T-helper 2 cell (primary cell): ENCODE measurements around the gene DCDC1.
"Not testable (repeated sequence)": the region's sequence is repeated elsewhere in the genome, so short reads cannot be mapped to it uniquely, and the experiment has no call there.

ENCODE experiments used
- DNase-seq, 5 experiments: peaks; one replicate each; pipeline versions ENCODE4 v3.0.0 to v3.0.0-alpha.2; 2012 to 2022

DCDC1 gene

GRCh38 chr11:31328697-31329096, 40.8 kb downstream of the DCDC1 start:
- DNase-seq = no peak

DNA sequence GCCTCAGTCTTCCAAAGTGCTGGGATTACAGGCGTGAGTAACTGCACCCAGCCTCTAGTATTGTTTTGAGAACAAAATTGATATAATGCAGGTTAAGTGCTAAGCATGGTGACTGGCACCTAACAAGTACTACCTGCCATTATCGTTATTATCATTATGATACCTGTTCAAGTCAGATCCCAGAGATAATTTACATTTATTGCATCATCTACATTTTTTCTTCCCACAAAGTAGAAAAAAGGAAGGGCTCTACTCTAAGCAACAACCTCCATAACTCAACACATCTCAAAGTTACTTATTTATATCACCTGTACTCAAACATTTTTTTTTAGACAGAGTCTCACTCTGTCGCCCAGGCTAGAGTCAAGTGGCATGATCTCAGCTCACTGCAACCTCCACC, 42.1 kb downstream of the DCDC1 start:
- no peak for DNase-seq

GRCh38 chr11:31326470-31327148, 42.9 kb downstream of the DCDC1 start:
- DNase-seq = peak in 1 of 5 experiments; percentile 34

DNA sequence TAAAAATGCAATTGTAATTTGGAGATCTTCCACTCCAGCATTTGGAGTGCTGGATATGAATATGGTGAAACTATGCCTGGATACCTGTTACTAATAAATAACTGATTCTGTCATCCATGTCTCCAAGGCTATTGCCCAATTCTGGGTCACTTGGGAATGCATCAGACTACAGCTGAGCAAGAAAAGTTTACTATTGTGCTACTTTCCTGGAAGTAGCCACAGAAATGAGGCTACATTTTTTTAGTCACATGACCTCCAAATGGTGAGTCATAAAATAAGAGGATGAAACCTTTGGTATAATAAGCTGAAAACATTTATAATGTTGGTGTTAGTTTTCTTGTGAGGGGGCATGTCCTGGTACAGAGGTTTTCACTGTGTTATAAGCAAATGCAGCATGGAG, 44.4 kb downstream of the DCDC1 start:
- no peak for DNase-seq

DNA sequence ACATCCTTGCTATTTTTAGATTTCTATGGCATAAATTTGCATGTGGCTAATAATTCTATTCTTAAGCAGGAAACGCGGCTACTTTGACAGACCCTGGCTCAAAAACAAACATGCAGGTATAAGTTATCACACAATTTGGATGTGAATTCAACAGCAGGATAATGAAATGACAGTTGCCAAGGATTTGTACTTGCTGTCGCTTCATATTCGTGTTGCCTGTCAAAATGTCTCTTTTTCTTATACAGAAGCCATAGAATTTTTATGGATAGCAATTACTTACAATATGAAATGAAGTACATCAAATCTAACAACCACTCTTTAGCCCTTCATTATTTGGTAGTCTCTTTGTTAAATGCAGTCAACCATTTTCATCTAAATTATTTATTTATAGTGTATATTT, 46.4 kb downstream of the DCDC1 start:
- DNase-seq = no peak

DNA sequence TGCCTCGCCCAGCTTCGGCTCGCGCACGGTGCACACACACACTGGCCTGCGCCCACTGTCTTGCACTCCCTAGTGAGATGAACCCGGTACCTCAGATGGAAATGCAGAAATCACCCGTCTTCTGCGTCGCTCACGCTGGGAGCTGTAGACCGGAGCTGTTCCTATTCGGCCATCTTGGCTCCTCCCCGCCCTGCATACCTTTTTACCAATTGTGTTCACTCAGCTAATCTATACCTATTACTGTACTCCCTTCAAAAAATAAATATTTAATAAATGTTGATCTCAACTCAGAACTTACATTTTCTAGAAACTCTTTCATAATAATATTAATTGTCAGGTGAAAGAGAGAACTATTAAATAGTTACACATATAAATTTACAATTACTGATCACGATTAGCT, 48.0 kb downstream of the DCDC1 start:
- DNase-seq = not testable (repeated sequence)

DNA sequence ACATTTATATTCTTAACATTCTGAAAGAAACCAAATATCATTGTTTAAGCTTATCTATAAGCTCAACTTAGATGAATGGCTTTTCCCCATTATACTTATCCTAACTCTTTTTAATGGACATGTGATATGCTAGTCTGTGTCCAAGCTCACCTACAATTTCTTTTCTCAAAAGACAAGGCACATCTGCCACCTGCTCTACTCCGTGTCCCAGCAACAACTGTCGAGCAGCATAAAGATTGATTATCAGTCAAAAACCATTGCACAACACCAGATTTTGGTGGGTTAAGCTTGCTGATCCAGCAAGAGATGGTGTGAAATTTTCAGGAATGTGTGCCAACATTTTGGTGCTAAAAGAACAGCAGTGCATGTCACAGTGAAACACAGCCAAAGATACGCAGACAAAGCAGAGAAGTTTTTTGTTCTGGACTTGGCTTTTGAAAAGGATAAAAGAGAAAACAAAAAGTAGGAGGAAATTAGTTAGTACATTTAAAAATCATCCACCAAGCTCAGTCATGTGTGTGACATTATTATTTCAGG, 65.8 kb downstream of the DCDC1 start:
- no peak for DNase-seq

- DNase-seq = no peak
Measured at GRCh38 chr11:31301549-31302510, 67.7 kb downstream of the DCDC1 start.

DNA sequence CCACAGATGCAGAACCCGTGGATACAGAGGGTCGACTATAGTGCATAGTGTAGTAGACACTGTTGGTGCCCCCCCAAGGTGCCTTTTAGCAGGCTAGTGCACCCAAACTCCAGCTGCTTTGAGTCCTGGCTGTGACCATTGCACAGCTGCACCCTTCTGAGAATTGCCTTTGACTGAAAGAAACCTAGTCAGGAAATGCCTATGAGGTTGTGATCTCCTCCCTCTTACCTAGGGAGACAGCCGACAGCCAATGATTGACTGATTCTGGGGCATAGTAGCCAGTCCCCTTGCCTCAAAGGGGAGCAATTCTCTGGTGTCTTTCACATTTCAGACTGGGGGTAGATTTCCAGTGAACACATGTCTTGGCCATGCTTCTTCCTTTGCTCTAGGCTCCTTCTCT, 74.2 kb downstream of the DCDC1 start:
- no peak for DNase-seq

- not testable (repeated sequence) for DNase-seq
Measured at GRCh38 chr11:31273527-31273926, 96.0 kb downstream of the DCDC1 start.

DNA sequence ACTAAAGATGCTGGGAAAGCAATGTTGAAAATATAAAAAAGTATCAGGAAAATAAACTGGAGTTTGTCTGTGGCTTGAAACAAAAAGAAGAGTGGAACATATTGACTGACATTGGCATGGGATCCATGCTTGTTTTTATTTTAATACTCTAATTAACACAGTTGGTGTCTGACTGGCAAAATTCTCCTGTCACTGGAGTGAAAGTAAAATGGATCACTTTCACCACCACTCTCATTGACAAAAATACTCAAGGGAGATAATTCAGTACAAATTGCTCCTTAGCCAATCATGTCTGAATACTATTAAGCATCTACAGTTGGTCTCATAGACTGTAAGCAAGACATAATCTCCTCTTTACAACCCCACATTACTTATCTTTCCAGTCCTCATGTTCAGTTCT, 101.8 kb downstream of the DCDC1 start:
- DNase-seq = no peak

DNA sequence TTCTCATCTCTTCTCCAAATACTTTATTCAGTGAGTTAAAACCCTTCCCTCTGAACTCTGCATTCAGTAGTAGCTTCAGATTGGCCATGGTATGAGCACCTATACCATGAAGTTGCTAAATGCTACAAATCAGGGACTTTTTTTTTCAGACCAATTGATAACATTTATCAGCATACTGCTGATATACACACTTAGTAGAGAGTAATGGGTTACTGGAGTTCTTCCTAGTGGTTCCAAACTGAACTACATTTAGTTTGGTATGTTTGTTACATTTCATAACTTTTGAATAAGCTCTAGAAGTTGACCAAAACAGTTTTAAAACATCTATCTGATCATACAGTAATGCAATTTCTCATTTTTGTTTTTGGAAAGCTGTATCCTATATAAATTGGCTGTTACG, 104.7 kb downstream of the DCDC1 start:
- DNase-seq = no peak

DNA sequence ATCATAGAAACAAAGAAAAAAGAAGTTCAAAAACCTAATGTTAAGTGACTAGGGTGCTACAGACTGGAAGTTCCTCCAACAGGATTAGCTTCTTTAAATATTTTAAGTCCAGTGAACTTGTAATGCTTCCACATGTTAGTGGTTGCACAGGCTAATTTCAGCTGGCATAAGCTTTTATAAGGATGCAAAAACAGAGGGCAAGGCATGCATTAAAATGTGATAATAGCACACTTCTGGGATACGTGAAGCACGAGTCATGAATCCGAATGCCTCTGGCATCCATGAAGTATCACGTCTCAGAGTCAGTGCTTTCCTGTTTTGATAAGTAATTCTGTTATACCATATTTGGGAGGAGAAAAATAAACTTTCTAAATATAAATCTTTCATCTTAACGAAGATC, 106.8 kb downstream of the DCDC1 start:
- DNase-seq = no peak

GRCh38 chr11:31259797-31260196, 109.7 kb downstream of the DCDC1 start:
- DNase-seq = no peak

- DNase-seq = no peak
Measured at GRCh38 chr11:31254415-31254814, 115.1 kb downstream of the DCDC1 start.

DNA sequence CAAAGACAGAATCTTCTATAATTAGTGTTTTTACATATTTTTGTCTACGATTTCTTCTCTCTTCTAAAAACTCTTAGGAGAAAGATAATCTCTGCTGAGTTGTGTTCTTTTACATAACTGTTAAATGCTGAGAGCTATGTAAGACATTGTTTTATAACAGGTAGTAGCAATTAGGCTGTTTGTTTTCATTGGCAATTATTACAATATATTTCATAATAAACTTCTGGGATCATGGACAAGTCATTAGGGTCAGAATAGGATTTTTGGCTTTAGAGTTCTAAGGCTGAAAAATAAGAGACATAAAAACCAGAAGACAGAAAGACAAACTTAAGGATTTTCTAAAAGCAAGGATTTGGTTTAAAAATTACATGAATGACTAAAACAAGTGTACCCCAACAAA, 120.8 kb downstream of the DCDC1 start:
- no peak for DNase-seq

DNA sequence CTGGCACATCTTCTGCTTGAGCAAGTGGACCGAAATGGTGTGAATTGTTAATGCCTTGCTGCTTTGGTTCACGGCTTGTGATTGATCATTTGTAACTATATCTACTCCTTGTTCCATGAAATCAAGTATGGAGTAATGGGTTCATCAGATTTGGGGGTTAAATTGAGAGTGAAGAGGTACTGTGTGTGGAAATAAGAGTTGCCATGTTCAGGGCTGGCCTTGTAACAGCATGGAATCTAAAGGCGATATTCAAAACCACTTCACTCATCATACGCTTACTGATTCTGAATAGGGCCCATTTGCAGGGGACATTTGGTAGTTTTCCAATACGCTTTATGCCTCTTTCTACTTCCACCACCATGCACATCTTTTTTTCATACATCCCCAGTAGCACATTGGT, 122.2 kb downstream of the DCDC1 start:
- DNase-seq = no peak

DNA sequence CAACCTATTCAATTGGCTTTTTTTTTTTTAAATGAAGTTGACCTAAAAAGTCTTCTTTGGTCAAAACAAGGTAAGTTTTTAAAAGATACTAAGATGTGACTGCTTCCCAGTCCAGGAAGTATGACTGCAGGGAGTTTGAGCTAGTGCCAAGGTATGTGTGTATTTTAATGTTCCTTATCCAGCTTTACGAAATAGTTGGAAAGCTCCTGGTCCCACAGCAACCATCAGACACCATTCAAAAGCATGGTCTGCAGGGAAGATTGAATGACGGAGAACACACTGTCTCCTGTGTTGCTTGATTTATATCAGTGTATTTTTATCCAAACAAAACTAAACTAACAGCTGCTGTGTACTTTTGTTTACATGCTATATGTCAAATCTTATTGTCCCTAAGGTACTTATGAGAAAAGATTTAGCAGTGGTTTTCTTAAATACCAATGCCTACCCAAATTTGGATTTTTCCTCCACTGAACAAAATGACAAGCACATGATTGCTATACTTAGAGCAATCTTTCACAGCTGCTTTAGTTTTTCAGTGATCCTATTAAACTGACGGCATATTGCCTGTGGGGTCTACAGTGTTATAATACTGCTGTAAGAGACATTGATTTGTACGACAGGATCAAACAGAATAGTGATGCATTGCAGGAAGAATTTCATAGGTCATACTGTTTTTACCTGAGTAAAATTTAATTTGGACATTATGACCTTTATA, 122.9 kb downstream of the DCDC1 start:
- DNase-seq = no peak

- DNase-seq = no peak
Measured at GRCh38 chr11:31243706-31244105, 125.8 kb downstream of the DCDC1 start.

DNA sequence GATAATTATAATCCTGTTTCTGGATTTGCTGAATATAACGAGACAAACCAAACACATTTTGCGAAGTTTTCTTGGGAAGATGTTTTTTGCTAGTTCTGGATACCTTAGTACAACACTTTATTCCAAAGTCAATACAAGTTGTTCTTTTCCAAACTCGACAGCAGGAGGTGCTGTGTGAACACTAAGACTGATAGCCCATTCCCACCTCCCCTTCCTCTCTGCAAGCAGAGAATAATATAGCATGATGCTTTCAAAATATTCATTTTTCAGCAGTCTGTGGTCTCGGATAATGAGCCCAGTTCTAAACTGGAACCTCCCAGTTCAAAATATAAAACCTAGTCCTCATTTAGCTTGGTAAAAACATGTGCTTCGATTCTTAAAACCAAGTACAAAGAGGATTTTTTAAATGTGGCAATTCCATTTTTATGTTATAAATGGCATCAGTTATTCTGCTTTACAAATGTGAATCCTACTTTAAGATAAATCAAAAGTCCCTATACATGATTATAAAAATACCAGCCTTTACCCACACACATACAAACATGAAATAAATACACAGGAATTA, 129.1 kb downstream of the DCDC1 start:
- peak in 1 of 5 experiments; percentile 32 for DNase-seq

DNA sequence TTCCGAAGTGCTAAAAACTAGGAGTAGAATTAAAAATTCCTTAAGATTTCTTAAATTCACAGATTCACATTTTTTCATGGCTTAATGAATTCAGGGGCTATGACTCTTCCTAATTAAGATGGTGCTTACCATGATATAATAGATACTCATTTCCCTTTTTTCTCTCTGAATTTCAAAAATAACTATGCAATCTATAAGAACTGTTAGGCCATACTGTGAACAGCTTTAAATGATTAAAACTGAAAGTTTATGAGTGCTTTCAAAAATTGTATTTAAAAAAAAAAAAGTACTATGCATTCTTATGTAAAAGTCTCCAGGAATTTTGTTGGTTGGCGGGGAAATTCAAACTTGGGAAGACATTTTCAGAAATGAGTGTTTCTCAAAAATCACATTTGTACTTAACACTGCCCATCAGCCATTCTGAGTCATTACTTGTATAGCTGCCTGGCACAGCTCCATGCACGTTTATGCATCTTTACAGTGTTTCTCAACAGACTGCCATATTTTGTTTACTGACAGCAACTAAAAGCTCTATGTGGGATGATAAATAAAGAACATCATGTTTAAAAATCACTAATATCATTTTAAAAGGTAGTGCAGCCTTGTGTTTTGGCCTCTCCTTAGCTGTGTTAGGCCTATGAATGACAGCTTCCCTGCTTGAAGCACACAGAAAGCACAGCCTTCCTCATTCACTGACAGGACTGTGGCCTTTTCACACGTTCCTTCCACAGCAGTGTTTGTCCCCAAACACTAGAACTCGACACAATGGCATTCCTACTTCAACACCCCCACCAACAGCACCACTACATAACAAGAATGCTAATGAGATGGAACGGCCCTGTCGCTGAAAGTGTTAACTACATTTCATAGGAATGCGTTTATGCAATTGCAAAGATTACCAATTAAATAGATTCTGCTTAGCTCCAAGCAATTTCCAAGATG, 131.4 kb downstream of the DCDC1 start:
- DNase-seq = no peak

DNA sequence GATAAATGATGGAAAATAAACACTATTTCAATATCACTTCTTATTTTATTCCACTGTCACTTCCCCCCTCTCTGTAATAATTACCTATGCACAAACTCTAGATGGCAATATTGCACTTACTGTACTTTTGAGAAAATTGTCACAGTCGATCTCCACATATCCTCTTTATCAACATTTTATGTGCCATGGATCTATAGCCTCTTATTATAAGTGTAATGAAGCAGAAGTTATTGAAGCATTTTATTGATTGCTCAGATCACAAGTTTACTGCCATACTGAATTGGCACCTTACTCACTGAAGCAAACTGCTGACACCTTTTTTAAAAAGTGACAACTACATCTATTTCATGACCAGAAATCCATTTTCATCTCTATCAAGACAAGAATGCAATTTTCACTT, 133.4 kb downstream of the DCDC1 start:
- peak in 1 of 5 experiments; percentile 4 for DNase-seq
